ENCODE data around the gene CD81. TPM values are rescaled to one million over a fixed set of nuclear protein-coding genes. Genes with fewer than 3 reads are reported as not detected.
A peak's percentile ranks its signal among the peaks of the same experiment; 100 is the strongest.
"Not testable (repeated sequence)": the region's sequence is repeated elsewhere in the genome, so short reads cannot be mapped to it uniquely, and the experiment has no call there.

CD81 gene
- total RNA-seq, 3 donors from 2014 or later = 311 to 770 (median 330) TPM

- H3K27me3 ChIP-seq = no peaks in the 10 kb centered on the region
- H3K36me3 ChIP-seq = no peaks in the 10 kb centered on the region
- no peaks in the 10 kb centered on the region for H3K9me3 ChIP-seq
- DNase-seq (ENCODE audit: low spot score in 2 of 2) = no peak
- no peaks in the 10 kb centered on the region for H3K4me1 ChIP-seq
- no peak overlapping the region for H3K4me3 ChIP-seq
- no peak for TF ChIP-seq CTCF (IDR thresholded peaks at IDR 0.05)
- TF ChIP-seq POLR2AphosphoS5 (IDR thresholded peaks at IDR 0.05) = no peak
- no peak overlapping the region for H3K27ac ChIP-seq
- intact Hi-C loops (cut with DNase I; ENCODE audit: low total_unique reads) = loop anchor here (10.0 kb wide), 1 partner anchor 888 kb away; no protein-coding TSS in a partner anchor
These were observed 19.9 kb upstream of the CD81 start for GRCh38 chr11:2357246-2357645.

GRCh38 chr11:2357651-2358050 is 19.5 kb upstream of the CD81 start:
- intact Hi-C loops (cut with DNase I; ENCODE audit: low total_unique reads) = loop anchor here (10.0 kb wide), 1 partner anchor 887 kb away; no protein-coding TSS in a partner anchor

GRCh38 chr11:2358754-2359442 is 18.2 kb upstream of the CD81 start:
- DNase-seq (ENCODE audit: low spot score in 2 of 2) = no peak
- Histone ChIP-seq H3K27me3 (no peaks in the 10 kb centered on the region), H3K4me3 (no peak overlapping the region), H3K27ac (no peak overlapping the region), H3K4me1 (no peaks in the 10 kb centered on the region), H3K36me3 (no peaks in the 10 kb centered on the region), H3K9me3 (no peaks in the 10 kb centered on the region)
- TF ChIP-seq CTCF (IDR thresholded peaks at IDR 0.05) (no peak), POLR2A (IDR thresholded peaks at IDR 0.05) (no peak), POLR2AphosphoS5 (IDR thresholded peaks at IDR 0.05) (no peak)
- intact Hi-C loops (cut with DNase I; ENCODE audit: low total_unique reads) = loop anchor here (10.0 kb wide), 1 partner anchor 886 kb away; no protein-coding TSS in a partner anchor

More at GRCh38 chr11:2357651-2358050, 19.5 kb upstream of the CD81 start:
- not testable (repeated sequence) for H3K27ac ChIP-seq; H3K36me3 ChIP-seq; DNase-seq (ENCODE audit: low spot score in 2 of 2); H3K27me3 ChIP-seq; H3K9me3 ChIP-seq; H3K4me1 ChIP-seq; H3K4me3 ChIP-seq

- H3K27me3 ChIP-seq = no peaks in the 10 kb centered on the region
- H3K4me3 ChIP-seq = no peak overlapping the region
- no peaks in the 10 kb centered on the region for H3K9me3 ChIP-seq
- no peaks in the 10 kb centered on the region for H3K36me3 ChIP-seq
- H3K27ac ChIP-seq = no peak overlapping the region
- DNase-seq (ENCODE audit: low spot score in 2 of 2) = peak in 1 of 2 donors; percentile 46
- intact Hi-C loops (cut with DNase I; ENCODE audit: low total_unique reads) = loop anchor here (10.0 kb wide), 1 partner anchor 885 kb away; no protein-coding TSS in a partner anchor
- no peaks in the 10 kb centered on the region for H3K4me1 ChIP-seq
- TF ChIP-seq CTCF (IDR thresholded peaks at IDR 0.05) = no peak
- no peak for TF ChIP-seq POLR2A (IDR thresholded peaks at IDR 0.05)
- no peak for TF ChIP-seq POLR2AphosphoS5 (IDR thresholded peaks at IDR 0.05)
These were observed 17.6 kb upstream of the CD81 start for GRCh38 chr11:2359557-2359956.

- Histone ChIP-seq H3K4me3 (no peak overlapping the region), H3K4me1 (no peaks in the 10 kb centered on the region), H3K9me3 (no peaks in the 10 kb centered on the region), H3K27me3 (no peaks in the 10 kb centered on the region), H3K27ac (peak overlapping the region; percentile 34 to 58), H3K36me3 (no peaks in the 10 kb centered on the region)
- DNase-seq (ENCODE audit: low spot score in 2 of 2) = peak; percentile 47 to 73
- no peak for TF ChIP-seq POLR2AphosphoS5 (IDR thresholded peaks at IDR 0.05)
- intact Hi-C loops (cut with DNase I; ENCODE audit: low total_unique reads) = no loop called here
These were observed 16.9 kb upstream of the CD81 start for GRCh38 chr11:2360081-2360642.

GRCh38 chr11:2361565-2361964 is 15.5 kb upstream of the CD81 start:
- no peaks in the 10 kb centered on the region for H3K27me3 ChIP-seq
- no peak overlapping the region for H3K27ac ChIP-seq
- no peaks in the 10 kb centered on the region for H3K9me3 ChIP-seq
- no peak for DNase-seq (ENCODE audit: low spot score in 2 of 2)
- TF ChIP-seq POLR2A (IDR thresholded peaks at IDR 0.05) (no peak), CTCF (IDR thresholded peaks at IDR 0.05) (no peak), POLR2AphosphoS5 (IDR thresholded peaks at IDR 0.05) (no peak)
- H3K4me3 ChIP-seq = no peak overlapping the region
- no peaks in the 10 kb centered on the region for H3K4me1 ChIP-seq
- H3K36me3 ChIP-seq = no peaks in the 10 kb centered on the region
- intact Hi-C loops (cut with DNase I; ENCODE audit: low total_unique reads) = no loop called here
